ENCODE results near the gene FAM221A. TPM values are rescaled to one million over a fixed set of nuclear protein-coding genes. Genes with fewer than 3 reads are reported as not detected.

Gene FAM221A
- total RNA-seq, 1 experiment from 2014 or later, result 15.0 TPM

GRCh38 chr7:23693224-23693623, 13.2 kb downstream of the FAM221A start:
- H3K23me2 ChIP-seq (ENCODE audit: insufficient read length, low read depth, low read length, poor library complexity, severe bottlenecking), result no peaks in the 10 kb centered on the region
- no peak overlapping the region for H3K4ac ChIP-seq (ENCODE audit: low read depth, low read length)
- no peak overlapping the region for H3T11ph ChIP-seq (ENCODE audit: low read length)
- H3K4me3 Mint-ChIP-seq, result no peak overlapping the region
- no peak overlapping the region for H3K4me2 ChIP-seq (ENCODE audit: insufficient read depth, insufficient read length, low read length)
- H4K5ac ChIP-seq (ENCODE audit: insufficient read length, low read depth, low read length), result no peak overlapping the region
- H3K56ac ChIP-seq (ENCODE audit: insufficient read length, low read depth, low read length), result no peak overlapping the region
- no peak overlapping the region for H3K27ac Mint-ChIP-seq
- H3K36me3 Mint-ChIP-seq (ENCODE audit: insufficient read depth in 1 of 3, low read depth in 3 of 3), result peaks cover 38 to 56% (median 41%) of the 10 kb centered on the region in 3 experiments
- no peak overlapping the region for H4K91ac ChIP-seq (ENCODE audit: insufficient read length, low read depth, low read length)
- H3K14ac ChIP-seq (ENCODE audit: insufficient read depth, low read length), result no peak overlapping the region
- H3K27me3 Mint-ChIP-seq (ENCODE audit: low read depth), result no peaks in the 10 kb centered on the region
- no peaks in the 10 kb centered on the region for H3K27me3 ChIP-seq (ENCODE audit: insufficient read depth, low read length)
- TF ChIP-seq CTCF (conservative IDR thresholded peaks at IDR 0.05), result no peak
- H3K9me3 ChIP-seq (ENCODE audit: control insufficient read depth, low read depth, low read length), result no peaks in the 10 kb centered on the region
- H3K79me2 ChIP-seq (ENCODE audit: insufficient read depth, low read length), result no peaks in the 10 kb centered on the region
- H2AFZ ChIP-seq (ENCODE audit: low read length), result no peak overlapping the region
- no peak overlapping the region for H3K23ac ChIP-seq (ENCODE audit: insufficient read length, low read depth, low read length)
- H2BK5ac ChIP-seq (ENCODE audit: insufficient read length, low read length), result no peak overlapping the region
- H3K79me1 ChIP-seq (ENCODE audit: insufficient read depth, low read depth, low read length, poor library complexity, severe bottlenecking), result peaks cover 2% of the 10 kb centered on the region
- H3K18ac ChIP-seq (ENCODE audit: insufficient read length, low read depth, low read length), result no peak overlapping the region
- H3K27ac ChIP-seq (ENCODE audit: insufficient read length, low read depth, low read length), result no peak overlapping the region
- no peak overlapping the region for H4K8ac ChIP-seq (replicated peaks; ENCODE audit: insufficient read length, low read depth, low read length)
- no peak overlapping the region for H2BK15ac ChIP-seq (ENCODE audit: low read depth, low read length)
- DNase-seq, result no peak
- peaks cover 0 to 2% of the 10 kb centered on the region in 2 experiments; a peak in 1 of 4 replicates for H3K4me1 Mint-ChIP-seq
- no peaks in the 10 kb centered on the region for H3K4me1 ChIP-seq (ENCODE audit: insufficient read depth, low read length)
- peaks cover 2 to 4% of the 10 kb centered on the region in 2 experiments; a peak in 3 of 5 replicates for H3K9me3 Mint-ChIP-seq
- H3K9ac ChIP-seq (ENCODE audit: extremely low read depth, insufficient read length, low read length), result no peak overlapping the region
- no peak overlapping the region for H2BK20ac ChIP-seq (ENCODE audit: low read depth, low read length, poor library complexity, severe bottlenecking)
- H2AK5ac ChIP-seq (ENCODE audit: insufficient read length, low read length), result no peak overlapping the region
- H4K20me1 ChIP-seq (ENCODE audit: control insufficient read depth, insufficient read depth, insufficient read length), result no peaks in the 10 kb centered on the region
- no peak overlapping the region for H2BK12ac ChIP-seq (ENCODE audit: insufficient read length, low read depth, low read length)
- H2BK120ac ChIP-seq (ENCODE audit: low read depth, low read length, poor library complexity, severe bottlenecking), result no peak overlapping the region

Data from H9 (cell line).